Activated effector memory CD4-positive, alpha-beta T cell treated with anti-CD3 and anti-CD28 coated beads, Interleukin-2, amount 50 U/mL, for 16 hours (primary cell): ENCODE results near the gene CAPN15.

Experiments used
- DNase-seq: peaks from one replicate; pipeline ENCODE4 v3.0.0-alpha.2; 2020

The CAPN15 gene

GRCh38 chr16:563072-563644, 35.6 kb downstream of the CAPN15 start:
- DNase-seq = no peak

GRCh38 chr16:564690-565418, 37.3 kb downstream of the CAPN15 start:
- no peak for DNase-seq

- DNase-seq = no peak
These were observed 38.2 kb downstream of the CAPN15 start for GRCh38 chr16:565419-566330.

- peak; percentile 77 for DNase-seq
These were observed 39.2 kb downstream of the CAPN15 start, which contains the start of gene NHLRC4 for GRCh38 chr16:566475-567372. Gene NHLRC4, plus strand, starts transcription at chr16:567005. Its CDS starts 1,043 bp downstream, at chr16:568048.

- no peak for DNase-seq
These were observed 40.1 kb downstream of the CAPN15 start for GRCh38 chr16:567373-568256.

- DNase-seq = no peak
These were observed 41.1 kb downstream of the CAPN15 start for GRCh38 chr16:568401-569258.

GRCh38 chr16:569445-570254, 42.1 kb downstream of the CAPN15 start, which contains the start of gene PIGQ:
Gene PIGQ, plus strand, starts transcription at chr16:569968. Its CDS starts 4,107 bp downstream, at chr16:574075.
- peak; percentile 89 for DNase-seq

GRCh38 chr16:572865-573650, 45.5 kb downstream of the CAPN15 start:
- no peak for DNase-seq

GRCh38 chr16:574021-574760, 46.7 kb downstream of the CAPN15 start:
- no peak for DNase-seq

- no peak for DNase-seq
These were observed 48.1 kb downstream of the CAPN15 start for GRCh38 chr16:575354-576196.

GRCh38 chr16:576197-576822, 48.8 kb downstream of the CAPN15 start:
- DNase-seq = no peak

- no peak for DNase-seq
These were observed 49.3 kb downstream of the CAPN15 start for GRCh38 chr16:576823-577201.

- DNase-seq = no peak
These were observed 50.3 kb downstream of the CAPN15 start for GRCh38 chr16:577796-578195.

GRCh38 chr16:578232-578869, 50.8 kb downstream of the CAPN15 start:
- no peak for DNase-seq

- DNase-seq = peak; percentile 86
These were observed 51.4 kb downstream of the CAPN15 start for GRCh38 chr16:578870-579405.
